ENCODE data around the gene C4A. TPM values are rescaled to one million over a fixed set of nuclear protein-coding genes. Genes with fewer than 3 reads are reported as not detected.
A peak's percentile ranks its signal among the peaks of the same experiment; 100 is the strongest.

The C4A gene
- total and polyA plus RNA-seq, 2 of the 13 experiments (the other 11 are each of a cell fraction or from before 2014, with no cell fraction given): 165 to 478 TPM

GRCh38 chr6:31945507-31946369 lies 36.1 kb upstream of the C4A start, which contains the start of gene CFB (continued):
- TF ChIP-seq PAXIP1 (CRISPR knock-in tag; conservative IDR thresholded peaks at IDR 0.05) (peak; percentile 100), ZNF33A (CRISPR knock-in tag; IDR thresholded peaks at IDR 0.05; ENCODE audit: borderline replicate concordance) (no peak), GLMP (CRISPR knock-in tag; IDR thresholded peaks at IDR 0.05; ENCODE audit: borderline replicate concordance) (no peak), MAFF (IDR thresholded peaks at IDR 0.05; ENCODE audit: low read depth, low read length) (no peak), CBX5 (CRISPR knock-in tag; IDR thresholded peaks at IDR 0.05; ENCODE audit: borderline replicate concordance) (peak; percentile 69; the same call in 1 of the 2 replicates), IRF1 (CRISPR knock-in tag; IDR thresholded peaks at IDR 0.05; ENCODE audit: low read depth) (no peak), CENPBD1 (CRISPR knock-in tag; IDR thresholded peaks at IDR 0.05; ENCODE audit: borderline replicate concordance, low read depth) (no peak), HOXA3 (CRISPR knock-in tag; IDR thresholded peaks at IDR 0.05) (peak; percentile 90), MED8 (CRISPR knock-in tag; IDR thresholded peaks at IDR 0.05; ENCODE audit: insufficient replicate concordance) (peak; percentile 75), ZBTB10 (CRISPR knock-in tag; IDR thresholded peaks at IDR 0.05; ENCODE audit: borderline replicate concordance) (0 out of 2 replicates have a peak, but pooled peaks have one; percentile 55), KDM5A (IDR thresholded peaks at IDR 0.05; ENCODE audit: borderline replicate concordance, low read length) (peak; percentile 64; the same call in 1 of the 2 replicates), ATF7-NPFF (CRISPR knock-in tag; IDR thresholded peaks at IDR 0.05; ENCODE audit: low read depth) (peak; percentile 70; the same call in 1 of the 2 replicates), ZNF670 (CRISPR knock-in tag; IDR thresholded peaks at IDR 0.05; ENCODE audit: borderline replicate concordance) (peak; percentile 86; the same call in 1 of the 2 replicates), PLRG1 (conservative IDR thresholded peaks at IDR 0.05) (no peak), NFATC3 (CRISPR knock-in tag; IDR thresholded peaks at IDR 0.05) (no peak; the same call in 1 of the 2 replicates), TBX2 (CRISPR knock-in tag; IDR thresholded peaks at IDR 0.05; ENCODE audit: borderline replicate concordance) (peak; percentile 84), ZBTB7B (CRISPR knock-in tag; IDR thresholded peaks at IDR 0.05) (peak; percentile 92), ZFP62 (CRISPR knock-in tag; IDR thresholded peaks at IDR 0.05) (0 out of 2 replicates have a peak, but pooled peaks have one; percentile 34), CREB1 (IDR thresholded peaks at IDR 0.05) (peak; percentile 37; the same call in 1 of the 2 replicates), CREB1 (CRISPR knock-in tag; IDR thresholded peaks at IDR 0.05) (peak; percentile 89)

Data from HepG2 (cell line).